Lung (tissue), 12 donors: ENCODE data around the gene TAX1BP3. TPM values are rescaled to one million over a fixed set of nuclear protein-coding genes. Genes with fewer than 3 reads are reported as not detected.

Experiments
- ATAC-seq: fragments of 200-7000 bp; cut with Tn5 transposase; one replicate; pipeline ENCODE4 v1.9.1; 2020; ENCODE audit warnings: moderate number of reproducible peaks; ENCODE audit not compliant: insufficient read depth, low FRiP score
- DNase-seq, 3 donors: peaks; one replicate each; pipeline ENCODE4 v3.0.0-alpha.2; 2013 to 2017
- H3K27ac ChIP-seq, 2 donors: one replicate each; pipeline ENCODE4 v1.5.1; 2013; ENCODE audit warnings: mild to moderate bottlenecking in 2 of 2, moderate library complexity in 2 of 2, control low read depth in 1 of 2, inconsistent platforms in 1 of 2, low read depth in 1 of 2, low read length in 1 of 2
- H3K27me3 ChIP-seq, 3 donors: one replicate each; pipeline ENCODE4 v1.5.1; 2013; ENCODE audit warnings: low read length in 2 of 3; ENCODE audit not compliant: control insufficient read depth in 3 of 3, insufficient read depth in 3 of 3
- H3K36me3 ChIP-seq, 4 donors: one replicate each; pipeline ENCODE4 v1.5.1; 2013; ENCODE audit warnings: low read length in 4 of 4, mild to moderate bottlenecking in 1 of 4, moderate library complexity in 1 of 4; ENCODE audit not compliant: control insufficient read depth in 4 of 4, insufficient read depth in 4 of 4
- H3K4me1 ChIP-seq, 5 donors: one replicate each; pipeline ENCODE4 v1.5.1; 2013; ENCODE audit warnings: low read length in 5 of 5, mild to moderate bottlenecking in 2 of 5, moderate library complexity in 1 of 5; ENCODE audit not compliant: control insufficient read depth in 5 of 5, insufficient read depth in 5 of 5
- H3K4me3 ChIP-seq: one replicate; pipeline ENCODE4 v1.5.1; 2013; ENCODE audit warnings: mild to moderate bottlenecking, control low read depth, moderate library complexity
- H3K9ac ChIP-seq, 2 donors: one replicate each; pipeline ENCODE4 v1.5.1; 2013; ENCODE audit warnings: low read length in 2 of 2, control low read depth in 1 of 2; ENCODE audit not compliant: insufficient read depth in 1 of 2
- H3K9me3 ChIP-seq, 4 donors: one replicate each; pipeline ENCODE4 v1.5.1; 2013; ENCODE audit warnings: low read length in 3 of 4, mild to moderate bottlenecking in 1 of 4, moderate library complexity in 1 of 4; ENCODE audit not compliant: control insufficient read depth in 4 of 4, insufficient read depth in 3 of 4
- WGBS, 2 donors: extraction: QIAGEN DNeasy Blood & Tissue Kit; methylation state at CpG; one replicate each; pipeline ENCODE4 v1.1.7; 2013; 5-methylcytosine and 5-hydroxymethylcytosine counted together
- polyA plus RNA-seq, 2 donors: library from polyadenylated mRNA; stranded (reverse); fragments of 200-250 nt; gene quantifications; one replicate each; pipeline ENCODE4 v1.2.1, GENCODE V29; 2013
- total RNA-seq, 2 donors: library from RNA; depleted of rRNA in 1 of 2; stranded (reverse); fragments of >200 nt in 1 of 2; gene quantifications; one replicate each; pipeline ENCODE4 v1.2.1, GENCODE V29; 2014 to 2021
- TF ChIP-seq, protein P1 (sequence below): IDR thresholded peaks from 2 replicates; pipeline ENCODE4 v1.5.1; 2012; ENCODE audit warnings: mild to moderate bottlenecking; ENCODE audit errors: control extremely low read depth, extremely low read depth
- donor health status: control.
- donor health status: control.
- donor health status: Bipolar disorder and iron deficiency.
- donor health status: healthy.
- donor health status: DM: yes; HTN: yes; CAD: no.

Gene TAX1BP3
- total and polyA plus RNA-seq, 4 donors: 69.7 to 146 (median 97.0) TPM

DNA sequence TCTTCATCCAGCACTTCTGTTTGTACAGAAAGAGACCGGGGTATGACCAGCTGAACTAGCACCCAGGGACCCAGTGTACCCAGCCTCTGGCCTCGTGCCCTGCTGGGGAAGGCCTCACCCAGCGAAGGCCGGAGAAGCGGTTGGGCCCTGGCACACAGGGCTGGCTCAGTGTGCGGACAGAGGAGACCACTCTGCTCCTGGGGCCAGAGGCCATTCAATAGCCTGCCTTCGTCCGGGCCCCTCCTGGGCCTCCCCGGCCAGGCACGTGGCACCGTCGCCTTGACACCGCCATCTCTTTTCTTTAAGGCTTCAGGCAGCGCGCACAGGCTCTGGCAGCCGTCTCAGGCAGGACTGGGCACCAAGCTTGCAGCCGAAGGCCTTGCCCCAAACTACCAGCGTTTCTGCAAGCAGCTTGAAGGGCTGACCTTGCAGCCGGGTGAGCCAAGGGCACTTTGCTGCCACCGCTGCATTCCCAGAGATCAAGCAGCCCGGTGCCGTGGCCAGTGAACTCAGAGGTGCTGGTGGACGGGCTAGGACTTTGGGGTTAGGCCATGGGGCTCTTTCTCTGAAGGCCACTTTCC is 8.0 kb downstream of the TAX1BP3 start:
- H3K4me3 ChIP-seq: no peak overlapping the region
- H3K4me1 ChIP-seq: peaks cover 0 to 17% (median 0%) of the 10 kb centered on the region in 5 donors
- H3K27ac ChIP-seq: peak overlapping the region in 1 of 2 donors; percentile 86
- 91 to 94% methylated on average over 23 of the region's 23 CpGs for WGBS, 2 donors
- peak; percentile 9 for ATAC-seq
- TF ChIP-seq, protein P1, sequence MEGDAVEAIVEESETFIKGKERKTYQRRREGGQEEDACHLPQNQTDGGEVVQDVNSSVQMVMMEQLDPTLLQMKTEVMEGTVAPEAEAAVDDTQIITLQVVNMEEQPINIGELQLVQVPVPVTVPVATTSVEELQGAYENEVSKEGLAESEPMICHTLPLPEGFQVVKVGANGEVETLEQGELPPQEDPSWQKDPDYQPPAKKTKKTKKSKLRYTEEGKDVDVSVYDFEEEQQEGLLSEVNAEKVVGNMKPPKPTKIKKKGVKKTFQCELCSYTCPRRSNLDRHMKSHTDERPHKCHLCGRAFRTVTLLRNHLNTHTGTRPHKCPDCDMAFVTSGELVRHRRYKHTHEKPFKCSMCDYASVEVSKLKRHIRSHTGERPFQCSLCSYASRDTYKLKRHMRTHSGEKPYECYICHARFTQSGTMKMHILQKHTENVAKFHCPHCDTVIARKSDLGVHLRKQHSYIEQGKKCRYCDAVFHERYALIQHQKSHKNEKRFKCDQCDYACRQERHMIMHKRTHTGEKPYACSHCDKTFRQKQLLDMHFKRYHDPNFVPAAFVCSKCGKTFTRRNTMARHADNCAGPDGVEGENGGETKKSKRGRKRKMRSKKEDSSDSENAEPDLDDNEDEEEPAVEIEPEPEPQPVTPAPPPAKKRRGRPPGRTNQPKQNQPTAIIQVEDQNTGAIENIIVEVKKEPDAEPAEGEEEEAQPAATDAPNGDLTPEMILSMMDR: no peak
- no peaks in the 10 kb centered on the region for H3K27me3 ChIP-seq
- H3K36me3 ChIP-seq: peaks cover 5 to 46% (median 12%) of the 10 kb centered on the region in 4 donors
- H3K9me3 ChIP-seq: no peaks in the 10 kb centered on the region
- no peak for DNase-seq
- H3K9ac ChIP-seq: no peak overlapping the region

DNA sequence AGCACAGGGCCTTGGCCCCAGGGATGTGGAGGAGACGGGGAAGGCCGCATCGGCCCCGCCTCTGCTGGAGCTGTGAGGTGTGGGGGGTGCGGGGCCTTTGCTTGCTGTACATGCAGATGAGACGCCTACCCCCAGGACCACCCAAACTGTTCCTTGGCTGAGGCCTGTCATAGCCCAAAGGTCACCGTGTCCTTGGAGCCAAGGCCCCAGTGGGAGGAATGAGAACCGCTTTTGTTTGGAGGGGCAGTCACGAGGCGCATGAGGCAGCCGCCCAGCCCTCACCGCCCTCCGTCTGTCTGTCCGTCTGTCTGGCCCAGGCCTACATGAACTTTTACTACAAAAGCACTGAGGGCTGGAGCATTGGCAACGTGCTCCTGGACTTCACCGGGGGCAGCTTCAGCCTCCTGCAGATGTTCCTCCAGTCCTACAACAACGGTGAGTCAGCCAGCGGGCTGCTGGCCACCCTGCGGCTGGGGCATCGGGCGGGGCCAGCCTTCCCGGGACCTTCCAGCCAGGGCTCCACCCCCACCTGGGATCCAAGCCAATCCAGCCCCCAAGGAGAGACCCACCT is 8.8 kb downstream of the TAX1BP3 start:
- DNase-seq (peak; percentile 55 to 61 (median 61)), ATAC-seq (peak; percentile 63)
- Histone ChIP-seq H3K9ac (no peak overlapping the region), H3K27ac (peak overlapping the region; percentile 65 to 86), H3K4me1 (peaks cover 0 to 17% (median 0%) of the 10 kb centered on the region in 5 donors), H3K9me3 (no peaks in the 10 kb centered on the region), H3K4me3 (no peak overlapping the region), H3K36me3 (peaks cover 5 to 43% (median 8%) of the 10 kb centered on the region in 4 donors), H3K27me3 (no peaks in the 10 kb centered on the region)
- 73 to 80% methylated on average over 22 of the region's 22 CpGs for WGBS, 2 donors
- TF ChIP-seq, protein P1: no peak

DNA sequence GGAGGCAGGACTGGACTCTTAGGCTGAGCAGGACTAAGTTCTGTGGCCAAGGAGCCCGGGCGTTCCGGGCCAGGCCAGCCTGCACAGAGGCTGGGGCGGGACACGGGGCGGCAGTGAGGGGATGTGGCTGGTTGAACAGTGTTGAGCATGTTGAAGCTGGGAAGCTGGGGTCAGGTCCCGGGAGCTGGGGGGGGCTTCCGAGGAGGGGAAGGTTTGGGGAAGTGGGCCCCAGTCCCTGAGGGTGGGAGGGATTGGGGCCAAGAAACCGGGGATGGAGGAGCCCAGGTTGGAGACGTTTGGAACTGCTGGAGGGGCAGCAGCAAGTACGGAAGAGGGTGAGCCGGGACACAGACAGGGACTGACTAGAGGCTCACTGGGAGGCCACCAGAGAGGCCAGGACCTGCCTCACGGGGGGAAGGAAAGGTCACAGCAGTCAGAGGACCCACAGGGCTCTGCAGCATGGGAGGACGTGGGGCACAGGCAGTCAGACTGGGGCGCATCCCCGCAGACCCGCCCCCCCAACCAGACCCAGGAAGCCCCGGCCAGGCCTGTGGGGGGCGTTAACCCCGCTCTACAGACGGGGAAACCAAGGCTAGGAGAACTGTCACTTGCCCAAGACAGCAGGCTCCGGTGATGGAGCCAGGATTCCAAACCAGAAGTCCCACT is 9.5 kb downstream of the TAX1BP3 start:
- peak in 1 of 3 donors; percentile 28 for DNase-seq

More for the DNA sequence above, 9.5 kb downstream of the TAX1BP3 start:
- WGBS, 2 donors: 75 to 83% methylated on average over 22 of the region's 22 CpGs
- ATAC-seq: no peak
- no peak overlapping the region for H3K4me3 ChIP-seq
- no peak overlapping the region for H3K9ac ChIP-seq
- no peaks in the 10 kb centered on the region for H3K9me3 ChIP-seq
- TF ChIP-seq, protein P1: no peak
- H3K4me1 ChIP-seq: peaks cover 0 to 17% (median 0%) of the 10 kb centered on the region in 5 donors
- peaks cover 3 to 37% (median 5%) of the 10 kb centered on the region in 4 donors for H3K36me3 ChIP-seq
- H3K27me3 ChIP-seq: no peaks in the 10 kb centered on the region
- H3K27ac ChIP-seq: peak overlapping the region; percentile 65 to 86
